Measurements from ENCODE around the gene HRH2. TPM values are rescaled to one million over a fixed set of nuclear protein-coding genes. Genes with fewer than 3 reads are reported as not detected.
A peak's percentile ranks its signal among the peaks of the same experiment; 100 is the strongest.
"Not testable (repeated sequence)": the region's sequence is repeated elsewhere in the genome, so short reads cannot be mapped to it uniquely, and the experiment has no call there.

The HRH2 gene
- total RNA-seq, 1 donor from 2014 or later, result 37.1 TPM

- Mint-ChIP-seq H3K4me3 (ENCODE audit: low read depth) (no peak overlapping the region), H3K9me3 (peaks cover 31% of the 10 kb centered on the region), H3K27ac (no peak overlapping the region), H3K27me3 (ENCODE audit: low read depth) (no peaks in the 10 kb centered on the region), H3K36me3 (ENCODE audit: low read depth) (peaks cover 19% of the 10 kb centered on the region), H3K4me1 (ENCODE audit: low read depth) (peaks cover 6% of the 10 kb centered on the region)
- intact Hi-C loops (cut with micrococcal nuclease), result loop anchor here (1.0 kb wide), 1 partner anchor 184 kb away; no protein-coding TSS in a partner anchor
- peak; percentile 45 for DNase-seq (ENCODE audit: low spot score)
These were observed 60.7 kb downstream of the HRH2 start for GRCh38 chr5:175718401-175719108.

DNA sequence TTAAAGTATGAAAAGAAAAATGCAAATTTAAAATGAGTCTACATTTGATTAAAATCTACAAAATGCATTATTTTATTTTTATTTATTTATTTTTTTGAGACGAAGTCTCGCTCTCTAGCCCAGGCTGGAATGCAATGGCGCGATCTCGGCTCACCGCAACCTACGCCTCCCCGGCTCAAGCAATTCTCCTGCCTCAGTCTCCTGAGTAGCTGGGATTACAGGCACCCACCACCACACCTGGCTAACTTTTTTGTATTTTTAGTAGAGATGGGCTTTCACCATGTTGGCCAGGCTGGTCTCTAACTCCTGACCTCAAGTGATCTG is 61.2 kb downstream of the HRH2 start:
- H3K27me3 Mint-ChIP-seq (ENCODE audit: low read depth); H3K4me3 Mint-ChIP-seq (ENCODE audit: low read depth); DNase-seq (ENCODE audit: low spot score); intact Hi-C loops (cut with micrococcal nuclease); H3K4me1 Mint-ChIP-seq (ENCODE audit: low read depth); H3K27ac Mint-ChIP-seq: not testable (repeated sequence)
- Mint-ChIP-seq H3K9me3 (peaks cover 26% of the 10 kb centered on the region), H3K36me3 (ENCODE audit: low read depth) (peaks cover 14% of the 10 kb centered on the region)

DNA sequence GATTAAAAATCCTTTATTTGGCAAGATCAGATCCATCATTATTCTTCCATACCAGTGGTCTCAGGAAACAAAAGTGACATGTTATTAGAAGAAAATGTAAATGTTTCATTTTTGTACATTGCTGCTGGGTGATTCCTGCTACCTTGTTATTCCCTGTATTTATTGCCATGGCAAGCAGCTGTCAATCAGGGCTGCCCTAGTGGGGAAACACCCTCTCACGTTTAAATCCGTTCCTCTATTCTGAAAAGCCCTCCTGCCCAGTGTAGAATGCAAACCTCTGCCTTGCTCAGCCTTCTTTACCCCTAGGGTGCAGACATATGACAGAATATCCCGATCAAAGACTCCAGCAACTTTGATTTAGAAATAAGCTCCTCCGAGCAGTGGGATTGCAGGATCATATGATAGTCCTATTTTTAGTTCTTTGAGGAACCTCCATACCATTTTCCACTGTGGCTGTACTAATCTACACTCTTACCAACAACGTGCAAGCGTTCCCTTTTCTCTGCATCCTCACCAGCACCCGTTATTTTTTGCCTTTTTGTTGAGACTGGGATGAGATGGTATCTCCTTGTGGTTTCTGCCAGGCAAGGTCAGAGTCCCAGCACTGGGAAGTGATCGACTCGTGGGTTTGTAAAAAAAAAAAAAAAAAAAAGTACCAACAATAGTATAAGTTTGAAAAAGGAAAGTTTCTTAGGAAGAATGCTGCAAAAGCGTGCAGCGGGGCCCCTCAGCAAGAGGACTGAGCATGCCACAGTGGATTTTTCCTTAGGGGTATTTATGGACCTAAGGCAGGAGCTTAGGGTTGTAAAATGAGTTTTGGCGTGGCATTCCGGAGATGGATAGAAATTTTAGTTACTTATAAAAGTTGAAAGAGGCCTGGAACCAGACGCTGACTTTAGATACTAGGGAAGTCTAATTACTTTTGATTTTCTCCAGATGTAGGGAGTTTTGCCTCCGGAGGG is 66.7 kb downstream of the HRH2 start:
- peaks cover 5% of the 10 kb centered on the region for H3K27me3 Mint-ChIP-seq (ENCODE audit: low read depth)
- intact Hi-C loops (cut with micrococcal nuclease), result loop anchor here (5.0 kb wide), 1 partner anchor 173 kb away; no protein-coding TSS in a partner anchor

GRCh38 chr5:175728316-175728715 is 70.4 kb downstream of the HRH2 start:
- Mint-ChIP-seq H3K4me3 (ENCODE audit: low read depth) (no peak overlapping the region), H3K27ac (no peak overlapping the region), H3K4me1 (ENCODE audit: low read depth) (no peaks in the 10 kb centered on the region), H3K27me3 (ENCODE audit: low read depth) (peaks cover 7% of the 10 kb centered on the region), H3K9me3 (no peaks in the 10 kb centered on the region), H3K36me3 (ENCODE audit: low read depth) (no peaks in the 10 kb centered on the region)
- intact Hi-C loops (cut with micrococcal nuclease), result loop anchor here (5.0 kb wide), 1 partner anchor 169 kb away; no protein-coding TSS in a partner anchor
- DNase-seq (ENCODE audit: low spot score), result no peak

More for the DNA sequence above, 66.7 kb downstream of the HRH2 start:
- no peak overlapping the region for H3K4me3 Mint-ChIP-seq (ENCODE audit: low read depth)
- H3K9me3 Mint-ChIP-seq, result no peaks in the 10 kb centered on the region
- no peaks in the 10 kb centered on the region for H3K4me1 Mint-ChIP-seq (ENCODE audit: low read depth)
- no peak overlapping the region for H3K27ac Mint-ChIP-seq
- DNase-seq (ENCODE audit: low spot score), result no peak
- H3K36me3 Mint-ChIP-seq (ENCODE audit: low read depth), result no peaks in the 10 kb centered on the region

- H3K27ac Mint-ChIP-seq, result no peak overlapping the region
- H3K4me3 Mint-ChIP-seq (ENCODE audit: low read depth), result no peak overlapping the region
- H3K9me3 Mint-ChIP-seq, result no peaks in the 10 kb centered on the region
- H3K27me3 Mint-ChIP-seq (ENCODE audit: low read depth), result peaks cover 7% of the 10 kb centered on the region
- H3K36me3 Mint-ChIP-seq (ENCODE audit: low read depth), result no peaks in the 10 kb centered on the region
- no peaks in the 10 kb centered on the region for H3K4me1 Mint-ChIP-seq (ENCODE audit: low read depth)
- intact Hi-C loops (cut with micrococcal nuclease), result loop anchor here (5.0 kb wide), 1 partner anchor 168 kb away; no protein-coding TSS in a partner anchor
- no peak for DNase-seq (ENCODE audit: low spot score)
These were observed 71.3 kb downstream of the HRH2 start for GRCh38 chr5:175728885-175729828.

DNA sequence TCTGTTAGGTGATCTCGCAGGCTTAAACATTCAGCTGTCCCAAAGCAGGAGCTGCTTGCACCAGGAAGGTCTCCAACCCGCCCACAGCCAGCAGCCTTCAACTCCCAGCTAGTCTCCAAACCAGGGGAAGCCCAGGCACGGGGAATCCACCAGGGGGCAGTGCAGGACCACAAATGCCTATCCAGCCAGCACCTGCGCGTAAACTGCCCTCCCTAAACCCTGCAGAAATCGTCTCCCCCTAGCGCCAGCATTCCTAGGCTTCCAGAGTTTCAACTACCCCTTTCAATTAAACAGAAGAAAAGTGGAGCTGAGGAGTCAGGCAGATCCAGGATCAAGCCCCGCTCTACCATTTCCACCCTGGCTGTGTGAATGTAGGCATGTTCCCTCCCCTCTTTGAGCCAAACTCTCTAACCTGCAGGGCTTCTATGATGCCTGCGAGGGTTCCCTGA is 72.0 kb downstream of the HRH2 start:
- Mint-ChIP-seq H3K9me3 (no peaks in the 10 kb centered on the region), H3K27me3 (ENCODE audit: low read depth) (peaks cover 7% of the 10 kb centered on the region), H3K27ac (no peak overlapping the region), H3K36me3 (ENCODE audit: low read depth) (no peaks in the 10 kb centered on the region), H3K4me1 (ENCODE audit: low read depth) (no peaks in the 10 kb centered on the region), H3K4me3 (ENCODE audit: low read depth) (no peak overlapping the region)
- peak; percentile 78 for DNase-seq (ENCODE audit: low spot score)
- intact Hi-C loops (cut with micrococcal nuclease), result loop anchor here (5.0 kb wide), 1 partner anchor 167 kb away; no protein-coding TSS in a partner anchor

DNA sequence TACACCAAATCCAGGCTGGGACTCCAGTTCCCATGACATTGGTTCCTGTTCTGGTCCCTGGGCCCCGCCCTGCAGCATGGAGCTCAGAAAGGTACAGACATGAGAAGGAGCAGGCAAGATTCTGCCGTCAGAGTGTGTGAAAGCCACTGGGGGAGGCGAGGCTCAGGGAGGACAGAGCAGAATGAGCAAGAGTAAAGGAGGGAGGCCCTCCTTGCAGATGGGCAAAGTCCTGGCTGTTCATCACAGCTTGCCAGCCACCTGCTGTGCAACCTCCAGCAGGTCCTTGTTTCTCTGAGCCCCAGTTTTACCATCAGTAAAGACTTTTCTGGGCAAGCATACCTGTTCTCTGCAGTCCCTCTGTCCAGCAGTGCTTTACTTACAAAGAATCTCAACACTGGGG is 73.3 kb downstream of the HRH2 start:
- intact Hi-C loops (cut with micrococcal nuclease), result no loop called here
- no peaks in the 10 kb centered on the region for H3K4me1 Mint-ChIP-seq (ENCODE audit: low read depth)
- H3K27ac Mint-ChIP-seq, result no peak overlapping the region
- no peak overlapping the region for H3K4me3 Mint-ChIP-seq (ENCODE audit: low read depth)
- H3K27me3 Mint-ChIP-seq (ENCODE audit: low read depth), result peaks cover 7% of the 10 kb centered on the region
- DNase-seq (ENCODE audit: low spot score), result no peak
- H3K9me3 Mint-ChIP-seq, result no peaks in the 10 kb centered on the region
- H3K36me3 Mint-ChIP-seq (ENCODE audit: low read depth), result no peaks in the 10 kb centered on the region

DNA sequence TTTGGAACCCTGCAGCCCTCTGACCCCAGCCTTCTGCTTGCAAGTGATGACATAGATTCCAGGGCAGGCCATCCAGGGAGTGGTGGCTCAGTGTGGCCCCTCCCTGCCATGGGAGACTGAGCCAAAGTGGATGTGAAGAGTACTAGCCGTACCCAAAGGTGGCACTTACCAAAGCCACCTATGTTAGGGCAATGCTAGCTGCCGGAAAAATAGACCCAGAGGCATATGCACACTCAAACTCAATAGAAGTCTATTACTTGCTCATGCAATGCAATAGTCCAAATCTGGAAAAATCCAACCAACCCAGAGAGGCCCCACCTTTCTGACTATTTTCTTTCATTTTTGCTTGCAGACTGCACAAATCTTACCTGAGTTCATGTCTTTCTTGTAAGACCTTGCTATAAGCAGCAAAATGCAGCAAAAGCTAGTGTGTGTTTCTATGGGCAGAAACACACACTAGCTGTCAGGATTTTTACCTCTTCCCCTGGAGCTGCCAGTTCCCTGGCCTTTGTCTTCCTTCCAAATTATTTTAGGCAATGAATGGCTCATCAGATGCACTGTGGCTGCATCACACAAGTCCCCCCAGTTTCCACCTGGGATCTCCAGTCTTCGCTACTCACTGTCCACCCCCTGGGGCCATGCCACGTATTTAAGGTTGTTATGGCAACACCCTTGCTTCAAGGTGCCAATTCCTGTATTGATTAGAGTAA is 74.0 kb downstream of the HRH2 start:
- Mint-ChIP-seq H3K4me3 (ENCODE audit: low read depth) (no peak overlapping the region), H3K27ac (no peak overlapping the region), H3K27me3 (ENCODE audit: low read depth) (peaks cover 7% of the 10 kb centered on the region), H3K4me1 (ENCODE audit: low read depth) (no peaks in the 10 kb centered on the region), H3K9me3 (no peaks in the 10 kb centered on the region), H3K36me3 (ENCODE audit: low read depth) (no peaks in the 10 kb centered on the region)
- DNase-seq (ENCODE audit: low spot score), result no peak
- intact Hi-C loops (cut with micrococcal nuclease), result no loop called here

DNA sequence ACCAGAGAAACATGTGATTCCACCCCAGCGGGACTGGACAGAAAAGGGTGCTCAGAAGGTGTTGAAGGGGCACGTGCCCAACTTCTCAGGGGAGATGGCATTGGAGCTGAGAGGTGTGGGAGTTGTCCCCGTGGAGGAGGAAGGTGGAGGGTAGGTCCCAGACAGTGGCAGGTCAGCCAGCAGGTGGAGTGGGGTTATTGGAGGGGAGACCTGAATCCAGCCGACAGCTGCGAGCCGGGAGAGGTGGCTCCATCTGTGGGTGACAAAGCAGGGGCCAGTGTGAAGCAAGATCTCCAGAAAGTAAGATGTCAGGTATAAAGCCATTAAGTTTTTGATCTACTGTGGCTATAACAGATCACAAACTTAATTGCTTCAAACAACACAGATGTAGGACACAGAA is 75.1 kb downstream of the HRH2 start:
- DNase-seq (ENCODE audit: low spot score), result no peak
- Mint-ChIP-seq H3K36me3 (ENCODE audit: low read depth) (no peaks in the 10 kb centered on the region), H3K4me1 (ENCODE audit: low read depth) (no peaks in the 10 kb centered on the region), H3K27me3 (ENCODE audit: low read depth) (peaks cover 7% of the 10 kb centered on the region), H3K27ac (no peak overlapping the region), H3K4me3 (ENCODE audit: low read depth) (no peak overlapping the region), H3K9me3 (no peaks in the 10 kb centered on the region)
- intact Hi-C loops (cut with micrococcal nuclease), result no loop called here

DNA sequence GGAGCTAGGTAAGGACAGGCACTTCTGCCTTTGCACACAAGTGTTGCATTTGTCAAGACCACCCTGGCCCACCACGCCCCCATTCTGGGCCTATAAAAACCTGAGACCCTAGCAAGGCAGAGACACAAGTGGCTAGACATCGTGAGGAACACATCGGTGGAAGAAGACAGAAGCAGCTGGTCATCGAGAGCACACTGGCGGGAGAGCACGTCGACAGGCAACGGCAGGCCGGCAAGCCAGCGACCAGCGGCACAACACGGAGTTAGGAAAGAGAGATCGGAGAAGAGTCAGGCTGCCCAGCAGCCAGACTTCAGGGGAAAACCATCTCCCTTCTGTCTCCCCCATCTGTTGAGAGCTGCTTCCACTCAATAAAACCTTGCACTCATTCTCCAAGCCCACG is 76.1 kb downstream of the HRH2 start:
- Mint-ChIP-seq H3K27ac (no peak overlapping the region), H3K4me3 (ENCODE audit: low read depth) (no peak overlapping the region), H3K27me3 (ENCODE audit: low read depth) (peaks cover 5% of the 10 kb centered on the region), H3K9me3 (no peaks in the 10 kb centered on the region), H3K4me1 (ENCODE audit: low read depth) (no peaks in the 10 kb centered on the region), H3K36me3 (ENCODE audit: low read depth) (no peaks in the 10 kb centered on the region)
- no peak for DNase-seq (ENCODE audit: low spot score)
- intact Hi-C loops (cut with micrococcal nuclease), result no loop called here

- Mint-ChIP-seq H3K27ac (no peak overlapping the region), H3K27me3 (ENCODE audit: low read depth) (peaks cover 3% of the 10 kb centered on the region), H3K4me3 (ENCODE audit: low read depth) (no peak overlapping the region), H3K36me3 (ENCODE audit: low read depth) (no peaks in the 10 kb centered on the region), H3K4me1 (ENCODE audit: low read depth) (no peaks in the 10 kb centered on the region), H3K9me3 (no peaks in the 10 kb centered on the region)
- intact Hi-C loops (cut with micrococcal nuclease), result no loop called here
- no peak for DNase-seq (ENCODE audit: low spot score)
These were observed 76.6 kb downstream of the HRH2 start for GRCh38 chr5:175734501-175734900.

- intact Hi-C loops (cut with micrococcal nuclease), result no loop called here
- Mint-ChIP-seq H3K9me3 (no peaks in the 10 kb centered on the region), H3K36me3 (ENCODE audit: low read depth) (no peaks in the 10 kb centered on the region), H3K4me3 (ENCODE audit: low read depth) (no peak overlapping the region), H3K27ac (no peak overlapping the region), H3K27me3 (ENCODE audit: low read depth) (peaks cover 8% of the 10 kb centered on the region), H3K4me1 (ENCODE audit: low read depth) (no peaks in the 10 kb centered on the region)
- no peak for DNase-seq (ENCODE audit: low spot score)
These were observed 77.8 kb downstream of the HRH2 start for GRCh38 chr5:175735701-175736100.
